Natural killer cell (primary cell): ENCODE results near the gene SLC2A13. TPM values are rescaled to one million over a fixed set of nuclear protein-coding genes. Genes with fewer than 3 reads are reported as not detected.

ENCODE experiments used
- ATAC-seq, 3 donors: fragments of 150-1000 bp in 2 of 3; fragments of 200-7000 bp in 1 of 3; cut with Tn5 transposase; 1 replicate in 1 of 3; 2 replicates in 2 of 3; pipeline ENCODE4 v1.10.0; 2021; ENCODE audit warnings: mild to moderate bottlenecking in 2 of 3, moderate library complexity in 2 of 3
- DNase-seq, 2 donors: peaks; one replicate each; pipeline versions ENCODE4 v3.0.0 to v3.0.0-alpha.2; 2013 to 2021; ENCODE audit warnings: mixed read lengths in 1 of 2
- H3K27ac ChIP-seq: one replicate; pipeline ENCODE4 v1.5.1; 2013; ENCODE audit warnings: mild to moderate bottlenecking, low read length
- H3K27me3 ChIP-seq: one replicate; pipeline ENCODE4 v1.6.1; 2013; ENCODE audit warnings: low read length; ENCODE audit not compliant: control insufficient read depth, insufficient read depth
- H3K36me3 ChIP-seq: one replicate; pipeline ENCODE4 v1.6.1; 2013; ENCODE audit warnings: low read length; ENCODE audit not compliant: control insufficient read depth, insufficient read depth
- H3K4me1 ChIP-seq: one replicate; pipeline ENCODE4 v1.6.1; 2013; ENCODE audit warnings: low read length; ENCODE audit not compliant: control insufficient read depth, insufficient read depth
- H3K4me3 ChIP-seq: one replicate; pipeline ENCODE4 v1.5.1; 2013; ENCODE audit warnings: low read length
- H3K9me3 ChIP-seq: one replicate; pipeline ENCODE4 v1.6.1; 2013; ENCODE audit warnings: low read length; ENCODE audit not compliant: control insufficient read depth, insufficient read depth
- H3K27ac Mint-ChIP-seq, 2 donors: one replicate each; pipeline ENCODE4 v1.8.0; 2022; ENCODE audit warnings: mild to moderate bottlenecking in 2 of 2, mixed read lengths in 2 of 2, moderate library complexity in 1 of 2
- H3K27me3 Mint-ChIP-seq, 2 donors: one replicate each; pipeline ENCODE4 v1.8.0; 2022; ENCODE audit warnings: low read depth in 2 of 2, mixed read lengths in 2 of 2
- H3K36me3 Mint-ChIP-seq: one replicate; pipeline ENCODE4 v1.8.0; 2022; ENCODE audit warnings: mixed read lengths
- H3K4me1 Mint-ChIP-seq, 2 donors: one replicate each; pipeline ENCODE4 v1.8.0; 2022; ENCODE audit warnings: mixed read lengths in 2 of 2
- H3K4me3 Mint-ChIP-seq: one replicate; pipeline ENCODE4 v1.8.0; 2022; ENCODE audit warnings: mild to moderate bottlenecking, moderate library complexity, mixed read lengths
- H3K9me3 Mint-ChIP-seq, 2 donors: one replicate each; pipeline ENCODE4 v1.8.0; 2022; ENCODE audit warnings: mixed read lengths in 2 of 2
- WGBS: methylation state at CpG from one replicate; pipeline ENCODE4 v1.1.7; 2013; ENCODE audit warnings: missing lambda C conversion rate; ENCODE audit not compliant: insufficient coverage; 5-methylcytosine and 5-hydroxymethylcytosine counted together
- intact Hi-C: fragments of 100-400 bp; cut with micrococcal nuclease; formaldehyde crosslinking; loops from one replicate; pipeline ENCODE4 v1.14.2; 2022
- total RNA-seq, 4 donors: library from RNA; stranded (reverse); fragments of 120-200 nt in 1 of 4; gene quantifications; one replicate each; pipeline versions ENCODE4 v1.2.3 to v1.2.4, GENCODE V29; 2013 to 2022
- TF ChIP-seq, protein P1 (sequence below): fragments of 200-600 bp; IDR thresholded peaks from one replicate; pipeline ENCODE4 v1.8.0; 2022; ENCODE audit warnings: antibody characterized with exemption

The SLC2A13 gene
- total RNA-seq, 3 donors from 2014 or later (not counting 1 experiment from before 2014, with no cell fraction given) = 6.0 to 10.9 (median 8.7) TPM

DNA sequence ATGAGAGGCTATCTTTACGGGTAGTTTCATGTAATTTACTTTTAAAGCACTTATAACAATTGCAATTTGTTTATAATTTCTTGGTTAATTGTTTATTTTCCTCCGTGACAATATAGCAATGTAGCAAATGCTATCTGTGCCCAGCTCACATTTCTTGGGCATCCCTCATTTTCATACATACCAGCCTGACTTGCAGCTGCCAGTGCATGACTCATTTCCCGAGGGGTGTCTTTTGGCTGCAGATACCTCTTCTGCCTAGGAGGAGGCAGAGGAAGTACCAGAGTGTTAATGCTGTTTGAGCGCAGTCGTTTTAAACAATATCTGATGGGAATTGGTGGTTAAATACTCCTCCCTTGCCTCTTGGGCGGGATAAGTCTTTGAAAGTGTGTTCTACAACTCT is 382.1 kb downstream of the SLC2A13 start:
- no peak for ATAC-seq

DNA sequence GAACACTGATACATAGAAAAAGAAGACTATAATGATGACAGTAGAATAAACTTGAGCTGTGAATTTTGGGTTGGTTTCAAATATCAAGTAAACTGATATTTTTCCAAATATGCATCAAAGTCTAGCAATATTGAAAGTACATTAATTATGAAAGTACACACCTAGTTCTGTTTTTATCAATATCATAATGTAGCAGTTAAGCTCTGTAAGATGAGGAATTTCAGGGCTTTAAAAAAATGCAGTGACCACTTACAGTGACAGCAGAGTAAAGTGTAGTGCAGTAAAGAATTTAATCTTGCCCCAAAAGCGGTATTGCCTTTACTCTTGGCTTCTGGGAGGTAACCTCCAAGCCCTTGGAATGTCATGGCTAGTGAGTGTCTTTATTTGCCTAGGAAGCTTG is 383.4 kb downstream of the SLC2A13 start:
- H3K4me3 Mint-ChIP-seq = no peak overlapping the region
- Histone ChIP-seq H3K4me1 (no peaks in the 10 kb centered on the region), H3K4me3 (no peak overlapping the region), H3K27me3 (no peaks in the 10 kb centered on the region), H3K27ac (no peak overlapping the region), H3K36me3 (no peaks in the 10 kb centered on the region), H3K9me3 (no peaks in the 10 kb centered on the region)
- H3K4me1 Mint-ChIP-seq = no peaks in the 10 kb centered on the region
- H3K27me3 Mint-ChIP-seq = peaks cover 0 to 15% of the 10 kb centered on the region in 2 donors
- no peak for ATAC-seq
- no peak overlapping the region for H3K27ac Mint-ChIP-seq
- TF ChIP-seq, protein P1, sequence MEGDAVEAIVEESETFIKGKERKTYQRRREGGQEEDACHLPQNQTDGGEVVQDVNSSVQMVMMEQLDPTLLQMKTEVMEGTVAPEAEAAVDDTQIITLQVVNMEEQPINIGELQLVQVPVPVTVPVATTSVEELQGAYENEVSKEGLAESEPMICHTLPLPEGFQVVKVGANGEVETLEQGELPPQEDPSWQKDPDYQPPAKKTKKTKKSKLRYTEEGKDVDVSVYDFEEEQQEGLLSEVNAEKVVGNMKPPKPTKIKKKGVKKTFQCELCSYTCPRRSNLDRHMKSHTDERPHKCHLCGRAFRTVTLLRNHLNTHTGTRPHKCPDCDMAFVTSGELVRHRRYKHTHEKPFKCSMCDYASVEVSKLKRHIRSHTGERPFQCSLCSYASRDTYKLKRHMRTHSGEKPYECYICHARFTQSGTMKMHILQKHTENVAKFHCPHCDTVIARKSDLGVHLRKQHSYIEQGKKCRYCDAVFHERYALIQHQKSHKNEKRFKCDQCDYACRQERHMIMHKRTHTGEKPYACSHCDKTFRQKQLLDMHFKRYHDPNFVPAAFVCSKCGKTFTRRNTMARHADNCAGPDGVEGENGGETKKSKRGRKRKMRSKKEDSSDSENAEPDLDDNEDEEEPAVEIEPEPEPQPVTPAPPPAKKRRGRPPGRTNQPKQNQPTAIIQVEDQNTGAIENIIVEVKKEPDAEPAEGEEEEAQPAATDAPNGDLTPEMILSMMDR = no peak
- no peaks in the 10 kb centered on the region for H3K36me3 Mint-ChIP-seq
- intact Hi-C loops = no loop called here
- whole genome bisulfite sequencing = 65% methylated on average over 1 of the region's 1 CpG
- H3K9me3 Mint-ChIP-seq = peaks cover 0 to 6% of the 10 kb centered on the region in 2 donors
- no peak for DNase-seq

More for the DNA sequence above, 382.1 kb downstream of the SLC2A13 start:
- H3K27me3 ChIP-seq = no peaks in the 10 kb centered on the region
- no peaks in the 10 kb centered on the region for H3K36me3 ChIP-seq
- no peaks in the 10 kb centered on the region for H3K4me1 Mint-ChIP-seq
- no peak overlapping the region for H3K4me3 ChIP-seq
- TF ChIP-seq, protein P1 = no peak
- 65% methylated on average over 4 of the region's 6 CpGs for WGBS
- H3K27ac Mint-ChIP-seq = no peak overlapping the region
- DNase-seq = peak in 1 of 2 donors; percentile 14
- intact Hi-C loops = no loop called here
- no peaks in the 10 kb centered on the region for H3K4me1 ChIP-seq
- H3K27me3 Mint-ChIP-seq = peaks cover 0 to 10% of the 10 kb centered on the region in 2 donors
- H3K4me3 Mint-ChIP-seq = no peak overlapping the region
- H3K36me3 Mint-ChIP-seq = no peaks in the 10 kb centered on the region
- H3K9me3 ChIP-seq = no peaks in the 10 kb centered on the region
- peaks cover under 1 to 7% of the 10 kb centered on the region in 2 donors for H3K9me3 Mint-ChIP-seq
- no peak overlapping the region for H3K27ac ChIP-seq

DNA sequence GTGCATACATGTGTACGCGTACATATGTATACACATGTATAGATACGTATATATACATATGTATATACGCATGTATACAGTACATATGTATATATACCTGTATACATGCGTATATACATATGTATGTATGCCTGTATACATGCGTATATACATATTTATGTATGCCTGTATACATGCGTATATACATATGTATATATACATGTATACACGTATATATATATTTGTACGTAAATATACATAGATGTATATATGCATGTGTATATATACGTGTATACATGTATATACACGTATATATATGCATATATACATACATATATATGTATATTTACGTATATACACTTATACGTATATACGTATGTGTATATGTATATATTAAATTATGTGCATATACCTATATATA is 392.3 kb downstream of the SLC2A13 start:
- H3K36me3 ChIP-seq = no peaks in the 10 kb centered on the region
- DNase-seq (no peak), ATAC-seq (no peak)
- H3K27me3 Mint-ChIP-seq = peaks cover 0 to 2% of the 10 kb centered on the region in 2 donors
- H3K27ac ChIP-seq = no peak overlapping the region
- H3K9me3 ChIP-seq = no peaks in the 10 kb centered on the region
- no peaks in the 10 kb centered on the region for H3K4me1 Mint-ChIP-seq
- no peak overlapping the region for H3K4me3 Mint-ChIP-seq
- TF ChIP-seq, protein P1 = no peak
- H3K27me3 ChIP-seq = no peaks in the 10 kb centered on the region
- no CpG with 5 or more reads among the region's 14 CpGs for WGBS
- H3K27ac Mint-ChIP-seq = no peak overlapping the region
- intact Hi-C loops = no loop called here
- no peaks in the 10 kb centered on the region for H3K9me3 Mint-ChIP-seq
- no peak overlapping the region for H3K4me3 ChIP-seq
- H3K36me3 Mint-ChIP-seq = no peaks in the 10 kb centered on the region
- no peaks in the 10 kb centered on the region for H3K4me1 ChIP-seq

DNA sequence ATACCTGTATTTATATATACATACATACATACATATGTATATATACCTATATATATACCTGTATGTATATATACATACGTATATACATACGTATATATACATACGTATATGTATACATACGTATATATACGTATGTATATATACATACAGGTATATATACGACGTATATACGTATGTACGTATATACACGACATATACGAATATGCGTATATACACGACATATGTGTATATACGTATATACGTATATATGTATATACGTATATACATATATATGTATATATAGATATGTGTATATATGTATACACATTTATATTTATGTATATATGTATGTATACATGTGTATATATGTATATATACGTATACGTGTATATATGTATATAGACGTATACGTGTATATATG is 393.5 kb downstream of the SLC2A13 start:
- no peak overlapping the region for H3K4me3 ChIP-seq
- H3K4me1 ChIP-seq = no peaks in the 10 kb centered on the region
- no peaks in the 10 kb centered on the region for H3K27me3 ChIP-seq
- Mint-ChIP-seq H3K4me3 (no peak overlapping the region), H3K9me3 (no peaks in the 10 kb centered on the region), H3K27ac (no peak overlapping the region), H3K36me3 (no peaks in the 10 kb centered on the region), H3K4me1 (no peaks in the 10 kb centered on the region), H3K27me3 (no peaks in the 10 kb centered on the region)
- DNase-seq (no peak), ATAC-seq (no peak)
- intact Hi-C loops = no loop called here
- no peaks in the 10 kb centered on the region for H3K36me3 ChIP-seq
- H3K27ac ChIP-seq = no peak overlapping the region
- TF ChIP-seq, protein P1 = no peak
- WGBS = no CpG with 5 or more reads among the region's 20 CpGs
- H3K9me3 ChIP-seq = no peaks in the 10 kb centered on the region
